Erythroblast (primary cell): ENCODE data around the gene TAS1R1.

Experiments
- GATA1 ChIP-seq: IDR thresholded peaks from 2 replicates; pipeline ENCODE4 v1.6.1; 2011; ENCODE audit warnings: low read depth, mild to moderate bottlenecking, control low read depth, low read length, moderate library complexity
- POLR2A ChIP-seq: IDR thresholded peaks from 2 replicates; pipeline ENCODE4 v1.6.1; 2011; ENCODE audit warnings: mild to moderate bottlenecking, low read length

- TF ChIP-seq POLR2A (no peak), GATA1 (no peak)
These were observed at the start of gene TAS1R1 for GRCh38 chr1:6554907-6555778.
